ENCODE measurements around the gene PRPF39. TPM values are rescaled to one million over a fixed set of nuclear protein-coding genes. Genes with fewer than 3 reads are reported as not detected.

The PRPF39 gene
- total RNA-seq, 1 donor from 2014 or later = 29.7 TPM

DNA sequence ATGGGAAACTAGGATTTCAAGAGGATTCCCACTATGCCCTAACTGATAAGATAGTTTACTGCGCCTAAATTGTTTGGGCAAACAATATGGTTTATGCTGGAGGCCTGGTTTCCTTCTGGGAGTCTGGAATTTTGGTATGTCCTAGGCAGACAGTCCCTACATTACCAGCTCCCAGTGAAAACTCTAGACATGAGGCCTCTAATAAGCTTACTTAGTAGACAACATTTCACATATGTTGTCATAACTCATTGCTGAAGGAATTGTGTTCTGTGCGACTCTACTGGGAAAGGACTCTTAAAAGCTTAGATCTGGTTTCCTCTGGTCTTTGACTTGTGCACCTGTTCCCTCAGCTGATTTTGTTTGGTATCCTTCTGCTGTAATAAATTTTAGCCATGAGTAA is 18.0 kb upstream of the PRPF39 start:
- H3K9me3 ChIP-seq = no peaks in the 10 kb centered on the region
- TF ChIP-seq POLR2A (IDR thresholded peaks at IDR 0.05) = no peak
- TF ChIP-seq, protein P1, sequence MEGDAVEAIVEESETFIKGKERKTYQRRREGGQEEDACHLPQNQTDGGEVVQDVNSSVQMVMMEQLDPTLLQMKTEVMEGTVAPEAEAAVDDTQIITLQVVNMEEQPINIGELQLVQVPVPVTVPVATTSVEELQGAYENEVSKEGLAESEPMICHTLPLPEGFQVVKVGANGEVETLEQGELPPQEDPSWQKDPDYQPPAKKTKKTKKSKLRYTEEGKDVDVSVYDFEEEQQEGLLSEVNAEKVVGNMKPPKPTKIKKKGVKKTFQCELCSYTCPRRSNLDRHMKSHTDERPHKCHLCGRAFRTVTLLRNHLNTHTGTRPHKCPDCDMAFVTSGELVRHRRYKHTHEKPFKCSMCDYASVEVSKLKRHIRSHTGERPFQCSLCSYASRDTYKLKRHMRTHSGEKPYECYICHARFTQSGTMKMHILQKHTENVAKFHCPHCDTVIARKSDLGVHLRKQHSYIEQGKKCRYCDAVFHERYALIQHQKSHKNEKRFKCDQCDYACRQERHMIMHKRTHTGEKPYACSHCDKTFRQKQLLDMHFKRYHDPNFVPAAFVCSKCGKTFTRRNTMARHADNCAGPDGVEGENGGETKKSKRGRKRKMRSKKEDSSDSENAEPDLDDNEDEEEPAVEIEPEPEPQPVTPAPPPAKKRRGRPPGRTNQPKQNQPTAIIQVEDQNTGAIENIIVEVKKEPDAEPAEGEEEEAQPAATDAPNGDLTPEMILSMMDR (IDR thresholded peaks at IDR 0.05) = no peak
- no peak for TF ChIP-seq POLR2AphosphoS5 (IDR thresholded peaks at IDR 0.05; ENCODE audit: insufficient read depth in 1 of 2, low read depth in 1 of 2)
- H3K36me3 ChIP-seq = no peaks in the 10 kb centered on the region
- no peak overlapping the region for H3K27ac ChIP-seq
- DNase-seq (ENCODE audit: extremely low spot score in 2 of 2) = no peak
- H3K27me3 ChIP-seq = no peaks in the 10 kb centered on the region
- no peaks in the 10 kb centered on the region for H3K4me1 ChIP-seq
- no peak overlapping the region for H3K4me3 ChIP-seq
- intact Hi-C loops (cut with DNase I) = no loop called here

DNA sequence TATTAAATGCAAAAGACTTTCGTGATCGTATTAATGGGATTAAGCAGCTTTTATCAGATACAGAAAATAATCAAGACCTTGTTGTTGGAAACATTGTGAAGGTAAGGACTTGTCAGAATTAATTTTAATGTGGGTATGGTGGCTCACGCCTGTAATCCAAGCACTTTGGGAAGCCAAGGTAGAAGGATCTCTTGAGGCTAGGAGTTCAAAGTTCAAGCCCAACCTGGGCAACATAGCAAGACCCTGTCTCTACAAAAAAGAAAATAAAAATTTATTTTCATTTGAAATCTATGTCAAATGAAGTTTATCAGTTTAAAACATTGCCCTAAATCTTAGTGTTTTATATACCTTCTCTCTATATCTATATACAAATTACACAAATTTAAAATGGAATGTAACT is 17.2 kb upstream of the PRPF39 start:
- Histone ChIP-seq H3K36me3 (no peaks in the 10 kb centered on the region), H3K27me3 (no peaks in the 10 kb centered on the region), H3K27ac (no peak overlapping the region), H3K9me3 (no peaks in the 10 kb centered on the region), H3K4me1 (no peaks in the 10 kb centered on the region), H3K4me3 (no peak overlapping the region)
- no peak for DNase-seq (ENCODE audit: extremely low spot score in 2 of 2)
- TF ChIP-seq, protein P1 (IDR thresholded peaks at IDR 0.05) = no peak
- no peak for TF ChIP-seq POLR2A (IDR thresholded peaks at IDR 0.05)
- no peak for TF ChIP-seq POLR2AphosphoS5 (IDR thresholded peaks at IDR 0.05; ENCODE audit: insufficient read depth in 1 of 2, low read depth in 1 of 2)
- intact Hi-C loops (cut with DNase I) = no loop called here

DNA sequence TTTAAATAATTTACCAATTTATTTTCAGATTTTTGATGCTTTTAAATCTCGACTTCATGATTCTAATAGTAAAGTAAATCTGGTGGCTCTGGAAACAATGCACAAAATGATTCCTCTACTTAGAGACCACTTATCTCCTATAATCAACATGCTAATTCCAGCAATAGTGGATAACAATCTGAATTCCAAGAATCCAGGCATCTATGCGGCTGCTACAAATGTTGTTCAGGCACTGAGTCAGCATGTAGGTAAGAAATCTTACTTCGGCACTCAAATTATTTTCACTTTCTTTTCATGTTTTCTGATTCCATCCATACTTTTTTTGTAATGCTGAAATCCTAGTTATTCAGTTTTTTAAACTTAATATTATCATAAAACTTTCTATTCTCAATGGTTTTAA is 15.5 kb upstream of the PRPF39 start:
- no peaks in the 10 kb centered on the region for H3K4me1 ChIP-seq
- no peak overlapping the region for H3K4me3 ChIP-seq
- no peaks in the 10 kb centered on the region for H3K36me3 ChIP-seq
- H3K9me3 ChIP-seq = no peaks in the 10 kb centered on the region
- H3K27ac ChIP-seq = no peak overlapping the region
- DNase-seq (ENCODE audit: extremely low spot score in 2 of 2) = no peak
- intact Hi-C loops (cut with DNase I) = no loop called here
- no peaks in the 10 kb centered on the region for H3K27me3 ChIP-seq
- no peak for TF ChIP-seq POLR2A (IDR thresholded peaks at IDR 0.05)
- TF ChIP-seq, protein P1 (IDR thresholded peaks at IDR 0.05) = no peak

DNA sequence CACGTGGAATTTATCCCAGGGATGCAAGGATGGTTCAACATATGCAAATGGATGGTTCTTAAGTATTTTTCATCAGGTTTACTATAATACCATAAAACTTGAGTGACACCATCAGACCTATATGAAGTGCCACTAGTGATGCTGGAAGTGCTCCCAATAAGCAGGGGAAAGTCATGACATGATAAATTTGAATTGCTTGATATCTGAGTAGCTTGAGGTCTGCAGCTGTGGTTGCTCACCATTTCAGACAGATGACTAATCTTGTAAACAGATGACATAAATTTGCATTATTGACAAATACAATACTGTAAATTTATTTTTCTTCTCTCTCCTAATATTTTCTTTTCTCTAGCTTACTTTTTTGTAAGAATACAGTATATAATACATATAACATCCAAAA is 13.7 kb upstream of the PRPF39 start:
- H3K36me3 ChIP-seq = no peaks in the 10 kb centered on the region
- H3K9me3 ChIP-seq = no peaks in the 10 kb centered on the region
- TF ChIP-seq POLR2AphosphoS5 (IDR thresholded peaks at IDR 0.05; ENCODE audit: insufficient read depth in 1 of 2, low read depth in 1 of 2) (no peak), POLR2A (IDR thresholded peaks at IDR 0.05) (no peak)
- TF ChIP-seq, protein P1 (IDR thresholded peaks at IDR 0.05) = no peak
- H3K27ac ChIP-seq = no peak overlapping the region
- intact Hi-C loops (cut with DNase I) = no loop called here
- H3K27me3 ChIP-seq = no peaks in the 10 kb centered on the region
- no peaks in the 10 kb centered on the region for H3K4me1 ChIP-seq
- no peak for DNase-seq (ENCODE audit: extremely low spot score in 2 of 2)
- no peak overlapping the region for H3K4me3 ChIP-seq

DNA sequence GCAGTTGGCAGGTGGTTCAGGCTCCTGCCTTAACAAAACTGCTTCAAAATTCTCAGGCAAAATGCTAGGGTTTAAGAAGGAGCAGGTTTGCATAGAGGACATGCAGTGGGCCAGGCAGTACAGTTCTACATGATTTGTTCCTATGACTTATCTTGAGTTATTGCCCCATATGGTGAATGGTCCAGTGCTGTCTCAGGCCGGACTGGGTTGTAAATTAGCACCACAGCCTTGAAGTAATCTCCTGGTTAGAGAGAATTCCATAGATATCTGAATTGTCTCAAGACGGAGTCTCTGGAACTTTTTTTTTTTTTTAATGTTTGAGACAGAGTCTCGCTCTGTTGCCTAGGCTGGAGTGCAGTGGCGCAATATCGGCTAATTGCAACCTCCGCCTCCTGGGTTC is 11.8 kb upstream of the PRPF39 start:
- Histone ChIP-seq H3K9me3 (no peaks in the 10 kb centered on the region), H3K4me1 (no peaks in the 10 kb centered on the region), H3K36me3 (no peaks in the 10 kb centered on the region), H3K27ac (no peak overlapping the region), H3K4me3 (no peak overlapping the region), H3K27me3 (no peaks in the 10 kb centered on the region)
- intact Hi-C loops (cut with DNase I) = no loop called here
- DNase-seq (ENCODE audit: extremely low spot score in 2 of 2) = no peak
- TF ChIP-seq, protein P1 (IDR thresholded peaks at IDR 0.05) = no peak
- TF ChIP-seq POLR2AphosphoS5 (IDR thresholded peaks at IDR 0.05; ENCODE audit: insufficient read depth in 1 of 2, low read depth in 1 of 2) = no peak
- TF ChIP-seq POLR2A (IDR thresholded peaks at IDR 0.05) = no peak
